HepG2 (cell line): ENCODE data around the gene SIRT7. TPM values are rescaled to one million over a fixed set of nuclear protein-coding genes. Genes with fewer than 3 reads are reported as not detected.
A peak's percentile ranks its signal among the peaks of the same experiment; 100 is the strongest.

ENCODE experiments used
- ATF3 ChIP-seq: sonication (generic); formaldehyde crosslinking; IDR thresholded peaks from 2 replicates; pipeline ENCODE4 v1.4.0; 2020; ENCODE audit warnings: missing genetic modification reagents
- ATRX ChIP-seq: sonication (generic); formaldehyde crosslinking; IDR thresholded peaks from 2 replicates; pipeline ENCODE4 v1.4.0; 2020; ENCODE audit warnings: missing genetic modification reagents, borderline replicate concordance
- FOSL1 ChIP-seq: sonication (generic); formaldehyde crosslinking; IDR thresholded peaks from 2 replicates; pipeline ENCODE4 v1.9.0; 2021; ENCODE audit warnings: missing genetic modification reagents, borderline replicate concordance
- GABPA ChIP-seq, 2 experiments: IDR thresholded peaks; 2 replicates each; pipeline ENCODE4 v1.6.1; 2011 to 2016; ENCODE audit warnings: low read depth in 2 of 2, low read length in 1 of 2, missing biosample characterization in 1 of 2, missing genetic modification characterization in 1 of 2
- HIVEP1 ChIP-seq: sonication (generic); formaldehyde crosslinking; IDR thresholded peaks from 2 replicates; pipeline ENCODE4 v1.4.0; 2020; ENCODE audit warnings: mild to moderate bottlenecking, missing genetic modification reagents
- ISX ChIP-seq: sonication (generic); formaldehyde crosslinking; conservative IDR thresholded peaks from 2 replicates; pipeline ENCODE4 v1.5.0; 2020; ENCODE audit warnings: missing genetic modification reagents
- KDM5B ChIP-seq: sonication (generic); formaldehyde crosslinking; IDR thresholded peaks from 2 replicates; pipeline ENCODE4 v1.4.0; 2020; ENCODE audit warnings: missing genetic modification reagents, mild to moderate bottlenecking, borderline replicate concordance
- MAFF ChIP-seq: IDR thresholded peaks from 2 replicates; pipeline ENCODE4 v1.6.1; 2011; ENCODE audit warnings: low read depth, low read length, improper control_type of control experiment
- MYC ChIP-seq: sonication (generic); formaldehyde crosslinking; IDR thresholded peaks from 2 replicates; pipeline ENCODE4 v1.9.0; 2021; ENCODE audit warnings: missing genetic modification reagents, borderline replicate concordance
- NCOA2 ChIP-seq: sonication (generic); formaldehyde crosslinking; IDR thresholded peaks from 2 replicates; pipeline ENCODE4 v1.8.0; 2022; ENCODE audit warnings: inconsistent platforms
- PAXIP1 ChIP-seq: sonication (generic); formaldehyde crosslinking; conservative IDR thresholded peaks from 2 replicates; pipeline ENCODE4 v1.4.0; 2020; ENCODE audit warnings: mild to moderate bottlenecking, missing genetic modification reagents, moderate library complexity
- PITX1 ChIP-seq: sonication (generic); formaldehyde crosslinking; IDR thresholded peaks from 2 replicates; pipeline ENCODE4 v1.5.1; 2020; ENCODE audit warnings: mild to moderate bottlenecking, missing genetic modification reagents
- PLSCR1 ChIP-seq: sonication (generic); formaldehyde crosslinking; IDR thresholded peaks from 2 replicates; pipeline ENCODE4 v1.5.0; 2020; ENCODE audit warnings: missing genetic modification reagents, mild to moderate bottlenecking, borderline replicate concordance
- RFXANK ChIP-seq: IDR thresholded peaks from 2 replicates; pipeline ENCODE4 v1.6.1; 2016
- STAG1 ChIP-seq: sonication (generic); formaldehyde crosslinking; IDR thresholded peaks from 2 replicates; pipeline ENCODE4 v1.4.0; 2020; ENCODE audit warnings: missing genetic modification reagents
- SUZ12 ChIP-seq: fragments of 150-350 bp; IDR thresholded peaks from 2 replicates; pipeline ENCODE4 v1.6.1; 2014; ENCODE audit warnings: low read depth, low read length
- TCF12 ChIP-seq, 2 experiments: fragments of 450-650 bp in 1 of 2; sonication (generic) in 1 of 2; formaldehyde crosslinking in 1 of 2; IDR thresholded peaks; 2 replicates each; pipeline versions ENCODE4 v1.6.1 to v1.8.0; 2017 to 2022; ENCODE audit warnings: antibody characterized with exemption in 1 of 2, mild to moderate bottlenecking in 1 of 2, missing genetic modification reagents in 1 of 2, moderate library complexity in 1 of 2
- ZNF549 ChIP-seq: sonication (generic); formaldehyde crosslinking; IDR thresholded peaks from 2 replicates; pipeline ENCODE4 v1.5.0; 2020; ENCODE audit warnings: missing genetic modification reagents
- ZNF737 ChIP-seq: sonication (generic); formaldehyde crosslinking; IDR thresholded peaks from 2 replicates; pipeline ENCODE4 v1.5.0; 2020; ENCODE audit warnings: missing genetic modification reagents, mild to moderate bottlenecking, borderline replicate concordance
- ZNF740 ChIP-seq: sonication (generic); formaldehyde crosslinking; IDR thresholded peaks from 2 replicates; pipeline ENCODE4 v1.4.0; 2020; ENCODE audit warnings: missing genetic modification reagents
- ZNF761 ChIP-seq: sonication (generic); formaldehyde crosslinking; conservative IDR thresholded peaks from 2 replicates; pipeline ENCODE4 v1.4.0; 2020; ENCODE audit warnings: mild to moderate bottlenecking, missing genetic modification reagents
- ZNF777 ChIP-seq: sonication (generic); formaldehyde crosslinking; IDR thresholded peaks from 2 replicates; pipeline ENCODE4 v1.4.0; 2020; ENCODE audit warnings: missing genetic modification reagents
- ZNF800 ChIP-seq: sonication (generic); formaldehyde crosslinking; IDR thresholded peaks from 2 replicates; pipeline ENCODE4 v1.4.0; 2020; ENCODE audit warnings: missing genetic modification reagents
- polyA plus RNA-seq, 8 experiments: library from polyadenylated mRNA; depleted of rRNA in 3 of 8; stranded (reverse) in 7 of 8; unstranded in 1 of 8; fragments of >200 nt; fragmentation: Illumina TruSeq in 4 of 8; extraction: Trizol in 4 of 8; gene quantifications; 2 replicates each; pipeline versions ENCODE4 v1.2.1 to v1.2.3, GENCODE V29; 2011 to 2016; ENCODE audit warnings: low read depth in 4 of 8, missing spikeins in 1 of 8, mixed read lengths in 1 of 8; ENCODE audit not compliant: insufficient read depth in 1 of 8
- total RNA-seq, 5 experiments: library from RNA; depleted of rRNA; stranded (reverse); fragments of >200 nt; fragmentation: Illumina TruSeq; extraction: Trizol; gene quantifications; 2 replicates each; pipeline ENCODE4 v1.2.3, GENCODE V29; 2016; ENCODE audit warnings: low read depth in 1 of 5

Gene SIRT7
- total and polyA plus RNA-seq, 2 of the 13 experiments (the other 11 are each of a cell fraction or from before 2014, with no cell fraction given): 8.3 to 24.8 TPM

GRCh38 chr17:81924557-81925532 lies 6.9 kb upstream of the SIRT7 start (continued):
- no peak for TF ChIP-seq HIVEP1 (CRISPR knock-in tag)
- no peak for TF ChIP-seq ZNF800 (CRISPR knock-in tag)
- peak; percentile 94 for TF ChIP-seq MAFF
- TF ChIP-seq ZNF549 (CRISPR knock-in tag): no peak
- no peak for TF ChIP-seq RFXANK
- peak; percentile 61; the same call in 1 of the 2 replicates for TF ChIP-seq MYC (CRISPR knock-in tag)
- no peak for TF ChIP-seq TCF12 (IDR thresholded peaks at IDR 0.05)
- no peak for TF ChIP-seq TCF12 (CRISPR knock-in tag; IDR thresholded peaks at IDR 0.05)
- no peak for TF ChIP-seq ZNF740 (CRISPR knock-in tag)
- no peak for TF ChIP-seq STAG1
- 0 out of 2 replicates have a peak, but pooled peaks have one; percentile 5 for TF ChIP-seq ATF3
- TF ChIP-seq KDM5B: peak; percentile 18; the same call in 1 of the 2 replicates
- TF ChIP-seq FOSL1 (CRISPR knock-in tag): no peak
- no peak for TF ChIP-seq ZNF777 (CRISPR knock-in tag)
- no peak for TF ChIP-seq NCOA2
- no peak for TF ChIP-seq PLSCR1 (CRISPR knock-in tag)
- no peak for TF ChIP-seq GABPA (IDR thresholded peaks at IDR 0.05; ENCODE audit: low read depth, low read length)
- TF ChIP-seq GABPA (CRISPR knock-in tag; IDR thresholded peaks at IDR 0.05; ENCODE audit: low read depth): no peak
- TF ChIP-seq ZNF737 (CRISPR knock-in tag): no peak
- 0 out of 2 replicates have a peak, but pooled peaks have one; percentile 75 for TF ChIP-seq ZNF761 (CRISPR knock-in tag)
- no peak for TF ChIP-seq ISX (CRISPR knock-in tag)
- no peak for TF ChIP-seq PITX1 (CRISPR knock-in tag)
- no peak for TF ChIP-seq SUZ12
- TF ChIP-seq PAXIP1 (CRISPR knock-in tag): peak; percentile 80
- no peak for TF ChIP-seq ATRX (CRISPR knock-in tag)
